Left hindlimb (tissue), 1 donor: ENCODE results near the gene PDS5B.
"Not testable (repeated sequence)": the region's sequence is repeated elsewhere in the genome, so short reads cannot be mapped to it uniquely, and the experiment has no call there.

ENCODE experiments used
- DNase-seq: peaks from one replicate; pipeline ENCODE4 v3.0.0-alpha.2; 2018

The PDS5B gene

GRCh38 chr13:32728327-32728726 is 142.1 kb downstream of the PDS5B start:
- DNase-seq: no peak

- not testable (repeated sequence) for DNase-seq
Measured at GRCh38 chr13:32729097-32729496, 142.8 kb downstream of the PDS5B start.

- DNase-seq: no peak
Measured at GRCh38 chr13:32731074-32731473, 144.8 kb downstream of the PDS5B start.

- DNase-seq: no peak
Measured at GRCh38 chr13:32731576-32731975, 145.3 kb downstream of the PDS5B start.

- no peak for DNase-seq
Measured at GRCh38 chr13:32733690-32734089, 147.4 kb downstream of the PDS5B start.

GRCh38 chr13:32734511-32734910 is 148.3 kb downstream of the PDS5B start:
- DNase-seq: no peak

GRCh38 chr13:32735859-32736258 is 149.6 kb downstream of the PDS5B start:
- DNase-seq: no peak

- no peak for DNase-seq
Measured at GRCh38 chr13:32736648-32737047, 150.4 kb downstream of the PDS5B start.

- no peak for DNase-seq
Measured at GRCh38 chr13:32737111-32737571, 150.9 kb downstream of the PDS5B start.

- no peak for DNase-seq
Measured at GRCh38 chr13:32737679-32738078, 151.4 kb downstream of the PDS5B start.

GRCh38 chr13:32745509-32745908 is 159.3 kb downstream of the PDS5B start:
- DNase-seq: no peak

- no peak for DNase-seq
Measured at GRCh38 chr13:32746474-32746873, 160.2 kb downstream of the PDS5B start.

- DNase-seq: no peak
Measured at GRCh38 chr13:32748305-32748704, 162.1 kb downstream of the PDS5B start.

GRCh38 chr13:32751340-32751739 is 165.1 kb downstream of the PDS5B start:
- no peak for DNase-seq

- DNase-seq: no peak
Measured at GRCh38 chr13:32752311-32752710, 166.1 kb downstream of the PDS5B start.

GRCh38 chr13:32752997-32753606 is 166.8 kb downstream of the PDS5B start:
- no peak for DNase-seq

- no peak for DNase-seq
Measured at GRCh38 chr13:32754179-32754578, 167.9 kb downstream of the PDS5B start.

GRCh38 chr13:32759152-32759551 is 172.9 kb downstream of the PDS5B start:
- no peak for DNase-seq

- no peak for DNase-seq
Measured at GRCh38 chr13:32761472-32761871, 175.2 kb downstream of the PDS5B start.

- no peak for DNase-seq
Measured at GRCh38 chr13:32779119-32779518, 192.9 kb downstream of the PDS5B start.

GRCh38 chr13:32781906-32782305 is 195.7 kb downstream of the PDS5B start:
- no peak for DNase-seq

- no peak for DNase-seq
Measured at GRCh38 chr13:32783067-32783466, 196.8 kb downstream of the PDS5B start.

GRCh38 chr13:32790731-32791130 is 204.5 kb downstream of the PDS5B start:
- DNase-seq: no peak

GRCh38 chr13:32791545-32792172 is 205.4 kb downstream of the PDS5B start:
- no peak for DNase-seq

GRCh38 chr13:32796754-32797153 is 210.5 kb downstream of the PDS5B start:
- DNase-seq: no peak
